OCI-LY7 (cell line): Measurements from ENCODE around the gene ANKRD17.

Experiments used
- EZH2phosphoT487 ChIP-seq: fragments of 200-600 bp; sonication (generic); IDR thresholded peaks from 2 replicates; pipeline ENCODE4 v1.6.1; 2018; ENCODE audit warnings: low read depth, borderline replicate concordance, mild to moderate bottlenecking, mixed run types, antibody characterized with exemption, low read length, moderate library complexity, mixed read lengths
- TF ChIP-seq, protein P1 (sequence below): fragments of 200-600 bp; sonication (generic); conservative IDR thresholded peaks from 2 replicates; pipeline ENCODE4 v1.5.1; 2014; ENCODE audit warnings: mild to moderate bottlenecking, antibody characterized with exemption, low read length, moderate library complexity, mixed read lengths

DNA sequence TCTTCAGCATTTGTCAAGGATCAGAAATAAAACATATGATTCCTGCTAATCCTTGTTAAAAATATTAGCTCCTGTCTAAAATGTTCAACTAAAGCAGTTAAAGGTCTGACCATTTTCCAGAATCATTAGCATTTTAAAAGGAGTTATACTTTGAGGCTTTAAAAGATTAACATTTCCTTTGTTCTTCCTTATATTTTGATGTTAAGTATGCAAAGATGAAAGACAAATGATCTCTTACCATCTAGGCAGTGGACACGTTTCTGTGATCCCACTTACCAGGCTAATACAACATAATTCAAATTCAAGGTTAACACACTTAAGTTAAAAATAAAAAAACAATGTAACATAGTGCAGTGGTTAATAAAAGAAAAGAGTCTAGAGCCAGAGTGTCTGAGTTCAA is 127.3 kb downstream of the ANKRD17 start:
- TF ChIP-seq, protein P1, sequence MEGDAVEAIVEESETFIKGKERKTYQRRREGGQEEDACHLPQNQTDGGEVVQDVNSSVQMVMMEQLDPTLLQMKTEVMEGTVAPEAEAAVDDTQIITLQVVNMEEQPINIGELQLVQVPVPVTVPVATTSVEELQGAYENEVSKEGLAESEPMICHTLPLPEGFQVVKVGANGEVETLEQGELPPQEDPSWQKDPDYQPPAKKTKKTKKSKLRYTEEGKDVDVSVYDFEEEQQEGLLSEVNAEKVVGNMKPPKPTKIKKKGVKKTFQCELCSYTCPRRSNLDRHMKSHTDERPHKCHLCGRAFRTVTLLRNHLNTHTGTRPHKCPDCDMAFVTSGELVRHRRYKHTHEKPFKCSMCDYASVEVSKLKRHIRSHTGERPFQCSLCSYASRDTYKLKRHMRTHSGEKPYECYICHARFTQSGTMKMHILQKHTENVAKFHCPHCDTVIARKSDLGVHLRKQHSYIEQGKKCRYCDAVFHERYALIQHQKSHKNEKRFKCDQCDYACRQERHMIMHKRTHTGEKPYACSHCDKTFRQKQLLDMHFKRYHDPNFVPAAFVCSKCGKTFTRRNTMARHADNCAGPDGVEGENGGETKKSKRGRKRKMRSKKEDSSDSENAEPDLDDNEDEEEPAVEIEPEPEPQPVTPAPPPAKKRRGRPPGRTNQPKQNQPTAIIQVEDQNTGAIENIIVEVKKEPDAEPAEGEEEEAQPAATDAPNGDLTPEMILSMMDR: no peak
- no peak for TF ChIP-seq EZH2phosphoT487
